UCSD-AML1 (cell line): Measurements from ENCODE around the gene DDT.
A peak's percentile ranks its signal among the peaks of the same experiment; 100 is the strongest.
"Not testable (repeated sequence)": the region's sequence is repeated elsewhere in the genome, so short reads cannot be mapped to it uniquely, and the experiment has no call there.

Experiments used
- DNase-seq: peaks from one replicate; lab custom pipeline; 2025; ENCODE audit not compliant: unreplicated experiment; lab: John Stamatoyannopoulos, UW

Gene DDT

GRCh38 chr22:23989583-23990244 is 15.5 kb upstream of the DDT start:
- DNase-seq: not testable (repeated sequence)

GRCh38 chr22:23986538-23987178 is 12.4 kb upstream of the DDT start:
- not testable (repeated sequence) for DNase-seq

- not testable (repeated sequence) for DNase-seq
These were observed 11.8 kb upstream of the DDT start for GRCh38 chr22:23986089-23986488.

- DNase-seq: peak; percentile 40
These were observed 10.2 kb upstream of the DDT start for GRCh38 chr22:23984430-23984829.

GRCh38 chr22:23980567-23980966 is 6.3 kb upstream of the DDT start:
- DNase-seq: not testable (repeated sequence)

GRCh38 chr22:23979557-23980240 is 5.5 kb upstream of the DDT start, which contains the start of gene GSTT2:
TSS of gene GSTT2 (plus strand) at chr22:23980134.
- not testable (repeated sequence) for DNase-seq

GRCh38 chr22:23977304-23977703 is 3.1 kb upstream of the DDT start:
- DNase-seq: not testable (repeated sequence)

- not testable (repeated sequence) for DNase-seq
These were observed 653 bp upstream of the DDT start for GRCh38 chr22:23974836-23975352.

- not testable (repeated sequence) for DNase-seq
These were observed 2.3 kb downstream of the DDT start for GRCh38 chr22:23971927-23972326.

- DNase-seq: no peak
These were observed 3.3 kb downstream of the DDT start for GRCh38 chr22:23970816-23971486.

- no peak for DNase-seq
These were observed 4.0 kb downstream of the DDT start for GRCh38 chr22:23970201-23970641.

- no peak for DNase-seq
These were observed 5.2 kb downstream of the DDT start for GRCh38 chr22:23969071-23969470.

GRCh38 chr22:23966568-23966967 is 7.7 kb downstream of the DDT start, which contains the start of gene DDTL:
TSS of gene DDTL (plus strand) at chr22:23966888. CDS start at chr22:23966915, 27 bp downstream.
- not testable (repeated sequence) for DNase-seq

- not testable (repeated sequence) for DNase-seq
These were observed 8.1 kb downstream of the DDT start for GRCh38 chr22:23966094-23966493.

GRCh38 chr22:23961084-23961771 is 13.0 kb downstream of the DDT start, which contains the start of gene GSTT2B:
TSS of gene GSTT2B (minus strand) at chr22:23961195. CDS start at chr22:23961131, 64 bp downstream.
- not testable (repeated sequence) for DNase-seq

GRCh38 chr22:23956301-23956900 is 17.8 kb downstream of the DDT start:
- peak; percentile 45 for DNase-seq

- DNase-seq: not testable (repeated sequence)
These were observed 18.4 kb downstream of the DDT start for GRCh38 chr22:23955886-23956285.

GRCh38 chr22:23954991-23955305 is 19.3 kb downstream of the DDT start:
- DNase-seq: not testable (repeated sequence)

- DNase-seq: not testable (repeated sequence)
These were observed 19.8 kb downstream of the DDT start for GRCh38 chr22:23954193-23954990.
